WTC11 (cell line): ENCODE measurements around the gene GPALPP1. TPM values are rescaled to one million over a fixed set of nuclear protein-coding genes. Genes with fewer than 3 reads are reported as not detected.

Experiments
- ATAC-seq: fragments of 200-7000 bp; cut with Tn5 transposase; 2 replicates; pipeline ENCODE4 v1.10.0; 2021; ENCODE audit warnings: mild to moderate bottlenecking, moderate library complexity
- CTCF ChIA-PET: fragments of 300-600 bp; sonication (Branson Sonifier 250); formaldehyde crosslinking; loops from one replicate; lab custom pipeline; 2021; ENCODE audit warnings: antibody characterized with exemption; lab: Charles Lee
- POLR2A ChIA-PET: fragments of 350-600 bp; sonication (Branson Sonifier 250); formaldehyde crosslinking; loops from one replicate; lab custom pipeline; 2021; ENCODE audit warnings: antibody characterized with exemption; lab: Charles Lee
- DNase-seq: peaks from one replicate; pipeline ENCODE4 v3.0.0; 2021; ENCODE audit warnings: low spot score
- H3K27ac Mint-ChIP-seq: 2 replicates; pipeline ENCODE4 v1.8.0; 2021; ENCODE audit warnings: mixed read lengths
- H3K27me3 Mint-ChIP-seq: 2 replicates; pipeline ENCODE4 v1.8.0; 2021; ENCODE audit warnings: low read depth, mild to moderate bottlenecking, moderate library complexity, mixed read lengths
- H3K36me3 Mint-ChIP-seq: 2 replicates; pipeline ENCODE4 v1.8.0; 2021; ENCODE audit warnings: mixed read lengths
- H3K4me1 Mint-ChIP-seq: 2 replicates; pipeline ENCODE4 v1.8.0; 2022; ENCODE audit warnings: mixed read lengths
- H3K4me3 Mint-ChIP-seq: 2 replicates; pipeline ENCODE4 v1.8.0; 2021; ENCODE audit warnings: mild to moderate bottlenecking, moderate library complexity, mixed read lengths
- H3K9me3 Mint-ChIP-seq: 2 replicates; pipeline ENCODE4 v1.8.0; 2021; ENCODE audit warnings: mixed read lengths
- CBFB ChIP-seq: sonication (generic); formaldehyde crosslinking; IDR thresholded peaks from 2 replicates; pipeline ENCODE4 v1.8.1; 2022; ENCODE audit warnings: mild to moderate bottlenecking, low read depth, missing genetic modification reagents
- CREM ChIP-seq: sonication (generic); formaldehyde crosslinking; IDR thresholded peaks from 2 replicates; pipeline ENCODE4 v1.8.1; 2022; ENCODE audit warnings: mild to moderate bottlenecking, missing genetic modification reagents, moderate library complexity
- ESRRA ChIP-seq: sonication (generic); formaldehyde crosslinking; IDR thresholded peaks from 2 replicates; pipeline ENCODE4 v1.8.1; 2022; ENCODE audit warnings: mild to moderate bottlenecking, missing genetic modification reagents, borderline replicate concordance
- HMGA2 ChIP-seq: fragments of 250-450 bp; sonication (Bioruptor Pico); IDR thresholded peaks from 2 replicates; pipeline ENCODE4 v1.4.0; 2021; ENCODE audit warnings: mild to moderate bottlenecking, moderate library complexity
- JUN ChIP-seq: sonication (generic); formaldehyde crosslinking; IDR thresholded peaks from 2 replicates; pipeline ENCODE4 v1.8.0; 2023; ENCODE audit warnings: mild to moderate bottlenecking, missing genetic modification reagents
- NFE2L1 ChIP-seq: sonication (generic); formaldehyde crosslinking; IDR thresholded peaks from 2 replicates; pipeline ENCODE4 v1.8.1; 2023; ENCODE audit warnings: missing genetic modification reagents
- OVOL2 ChIP-seq: fragments of 250-450 bp; sonication (Bioruptor Pico); IDR thresholded peaks from 2 replicates; pipeline ENCODE4 v1.9.0; 2021; ENCODE audit warnings: mild to moderate bottlenecking, borderline replicate concordance
- PRRX2 ChIP-seq: fragments of 250-450 bp; sonication (Bioruptor Pico); IDR thresholded peaks from 2 replicates; pipeline ENCODE4 v1.8.0; 2021; ENCODE audit warnings: mild to moderate bottlenecking
- SOX15 ChIP-seq: fragments of 250-450 bp; sonication (Bioruptor Pico); IDR thresholded peaks from 2 replicates; pipeline ENCODE4 v1.9.0; 2021; ENCODE audit warnings: mild to moderate bottlenecking
- ZNF416 ChIP-seq: fragments of 250-450 bp; sonication (Bioruptor Pico); IDR thresholded peaks from 2 replicates; pipeline ENCODE4 v1.9.0; 2021; ENCODE audit warnings: mild to moderate bottlenecking, inconsistent platforms
- total RNA-seq: library from RNA; stranded (reverse); gene quantifications from 3 replicates; pipeline ENCODE4 v1.2.3, GENCODE V29; 2021
- TF ChIP-seq, protein P1 (sequence below): sonication (generic); formaldehyde crosslinking; IDR thresholded peaks from 2 replicates; pipeline ENCODE4 v1.8.1; 2022; ENCODE audit warnings: mild to moderate bottlenecking, moderate library complexity, missing genetic modification reagents
- TF ChIP-seq, protein P2 (sequence below): fragments of 200-600 bp; IDR thresholded peaks from 2 replicates; pipeline ENCODE4 v1.8.0; 2022; ENCODE audit warnings: antibody characterized with exemption
- TF ChIP-seq, protein P3 (sequence below): sonication (generic); formaldehyde crosslinking; IDR thresholded peaks from 2 replicates; pipeline ENCODE4 v1.8.1; 2022; ENCODE audit warnings: low read depth, missing genetic modification reagents, borderline replicate concordance

GPALPP1 gene
- total RNA-seq, 1 experiment from 2014 or later, result 28.9 TPM

DNA sequence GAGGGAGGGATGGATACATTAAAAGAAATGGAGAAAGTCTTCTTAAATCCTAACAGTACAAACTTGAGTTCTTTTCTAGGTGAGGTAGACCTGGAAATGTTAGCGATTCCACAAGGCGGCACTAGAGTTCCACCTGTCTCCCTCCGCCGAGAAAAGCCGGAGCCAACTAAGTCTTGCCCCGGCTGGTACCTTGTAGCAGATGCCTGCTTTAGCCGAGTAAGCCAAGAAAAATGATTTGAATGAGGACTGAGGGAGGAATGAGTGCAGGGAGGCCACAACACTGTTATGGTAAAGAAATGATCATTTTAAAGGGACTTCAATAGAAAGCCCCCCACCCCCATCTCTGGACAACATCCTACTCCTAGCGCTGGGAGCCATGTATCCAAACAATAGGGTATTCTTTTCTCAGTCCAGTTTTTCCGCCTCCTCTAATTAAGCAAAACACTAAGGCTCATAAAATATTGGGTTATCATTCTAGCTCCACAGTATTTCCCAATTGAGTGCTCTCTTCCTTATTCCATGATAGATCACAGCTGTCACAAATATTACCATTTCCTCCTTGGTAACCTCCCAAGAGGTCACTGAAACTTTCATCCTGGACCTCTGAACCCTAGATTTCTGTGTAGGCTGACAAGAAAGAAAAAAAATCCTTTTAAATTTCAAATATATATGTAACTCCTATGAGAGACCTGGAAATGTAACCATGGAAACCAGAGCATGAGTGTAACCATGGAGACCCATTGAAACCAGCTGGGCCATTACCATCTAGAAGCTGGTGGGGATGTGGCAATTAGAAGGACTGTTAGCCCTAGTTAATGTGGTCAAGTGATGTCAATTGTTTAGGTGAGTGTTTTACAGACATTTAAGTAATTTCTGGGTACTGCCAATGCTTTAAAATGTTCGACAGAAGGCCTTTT is 58.3 kb downstream of the GPALPP1 start:
- Mint-ChIP-seq H3K36me3 (no peaks in the 10 kb centered on the region), H3K27ac (peak overlapping the region; percentile 58; the same call in 1 of the 2 replicates), H3K27me3 (no peaks in the 10 kb centered on the region), H3K4me1 (peaks cover 16% of the 10 kb centered on the region), H3K9me3 (no peaks in the 10 kb centered on the region), H3K4me3 (peak overlapping the region; percentile 82)
- ATAC-seq (peak; percentile 90), DNase-seq (peak; percentile 78)
- TF ChIP-seq, protein P1, sequence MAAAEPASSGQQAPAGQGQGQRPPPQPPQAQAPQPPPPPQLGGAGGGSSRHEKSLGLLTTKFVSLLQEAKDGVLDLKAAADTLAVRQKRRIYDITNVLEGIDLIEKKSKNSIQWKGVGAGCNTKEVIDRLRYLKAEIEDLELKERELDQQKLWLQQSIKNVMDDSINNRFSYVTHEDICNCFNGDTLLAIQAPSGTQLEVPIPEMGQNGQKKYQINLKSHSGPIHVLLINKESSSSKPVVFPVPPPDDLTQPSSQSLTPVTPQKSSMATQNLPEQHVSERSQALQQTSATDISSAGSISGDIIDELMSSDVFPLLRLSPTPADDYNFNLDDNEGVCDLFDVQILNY, result no peak
- TF ChIP-seq, protein P2, sequence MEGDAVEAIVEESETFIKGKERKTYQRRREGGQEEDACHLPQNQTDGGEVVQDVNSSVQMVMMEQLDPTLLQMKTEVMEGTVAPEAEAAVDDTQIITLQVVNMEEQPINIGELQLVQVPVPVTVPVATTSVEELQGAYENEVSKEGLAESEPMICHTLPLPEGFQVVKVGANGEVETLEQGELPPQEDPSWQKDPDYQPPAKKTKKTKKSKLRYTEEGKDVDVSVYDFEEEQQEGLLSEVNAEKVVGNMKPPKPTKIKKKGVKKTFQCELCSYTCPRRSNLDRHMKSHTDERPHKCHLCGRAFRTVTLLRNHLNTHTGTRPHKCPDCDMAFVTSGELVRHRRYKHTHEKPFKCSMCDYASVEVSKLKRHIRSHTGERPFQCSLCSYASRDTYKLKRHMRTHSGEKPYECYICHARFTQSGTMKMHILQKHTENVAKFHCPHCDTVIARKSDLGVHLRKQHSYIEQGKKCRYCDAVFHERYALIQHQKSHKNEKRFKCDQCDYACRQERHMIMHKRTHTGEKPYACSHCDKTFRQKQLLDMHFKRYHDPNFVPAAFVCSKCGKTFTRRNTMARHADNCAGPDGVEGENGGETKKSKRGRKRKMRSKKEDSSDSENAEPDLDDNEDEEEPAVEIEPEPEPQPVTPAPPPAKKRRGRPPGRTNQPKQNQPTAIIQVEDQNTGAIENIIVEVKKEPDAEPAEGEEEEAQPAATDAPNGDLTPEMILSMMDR, result peak; percentile 71
- POLR2A ChIA-PET, result no interaction called here
- CTCF ChIA-PET, result interaction anchor here (0.7 to 3.1 kb wide), 18 partner anchors 10 to 293 kb away, joined by 3 to 67 read pairs (median 7); partner anchors contain the start of gene TPT1

DNA sequence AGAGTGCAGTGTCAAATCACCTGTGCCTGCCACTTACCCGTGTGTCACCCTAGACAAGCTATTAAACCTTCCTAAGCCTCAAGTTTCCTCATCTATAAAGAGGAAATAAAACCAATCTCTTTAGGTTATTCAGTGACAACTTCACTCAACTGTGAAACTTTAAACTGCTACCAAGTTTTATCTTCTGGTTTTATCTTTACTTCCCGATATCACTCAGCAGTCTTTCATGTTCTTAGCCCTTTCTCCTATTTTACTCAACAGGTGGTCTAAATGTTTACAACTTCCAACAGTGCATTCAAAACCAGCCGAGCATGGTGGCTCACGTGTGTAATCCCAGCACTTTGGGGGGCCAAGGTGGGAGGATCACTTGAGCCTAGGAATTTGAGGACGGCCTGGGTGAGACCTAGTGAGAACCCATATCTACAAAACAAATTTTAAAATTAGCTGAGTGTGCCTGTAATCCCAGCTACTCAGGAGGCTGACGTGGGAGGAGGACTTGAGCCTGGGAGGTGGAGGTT is 59.6 kb downstream of the GPALPP1 start:
- Mint-ChIP-seq H3K36me3 (no peaks in the 10 kb centered on the region), H3K27me3 (no peaks in the 10 kb centered on the region), H3K4me3 (no peak overlapping the region), H3K4me1 (peaks cover 16% of the 10 kb centered on the region)
- no peak for TF ChIP-seq ESRRA (CRISPR knock-in tag)
- TF ChIP-seq, all 79 proteins: peak for 0
- ChIA-PET CTCF (interaction anchor here (3.1 kb wide), 1 partner anchor 232 kb away, joined by 13 read pairs; no protein-coding TSS in a partner anchor), POLR2A (no interaction called here)
- ATAC-seq, result no peak
- H3K27ac Mint-ChIP-seq, result no peak overlapping the region
- H3K9me3 Mint-ChIP-seq, result no peaks in the 10 kb centered on the region
- DNase-seq, result no peak

DNA sequence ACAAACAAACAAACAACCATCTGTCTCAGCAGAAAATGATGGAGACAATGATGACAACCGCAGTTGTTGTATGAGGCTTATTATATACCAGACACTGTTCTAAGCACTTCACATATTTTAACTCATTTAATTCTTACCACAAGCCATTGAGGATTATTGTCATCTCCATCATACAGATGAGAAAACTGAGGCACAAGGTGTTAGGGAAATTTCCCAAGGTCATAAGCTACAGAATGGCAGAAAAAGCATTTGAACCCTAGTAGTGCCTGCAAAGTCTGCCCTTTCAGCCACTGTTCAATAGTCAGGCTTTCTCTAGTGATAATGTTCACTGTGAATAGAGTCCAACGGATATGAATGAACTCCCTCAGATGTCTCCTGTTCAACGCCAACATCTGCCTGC is 60.1 kb downstream of the GPALPP1 start:
- DNase-seq (no peak), ATAC-seq (no peak)
- ChIA-PET POLR2A (no interaction called here), CTCF (interaction anchor here (3.1 kb wide), 1 partner anchor 231 kb away, joined by 13 read pairs; no protein-coding TSS in a partner anchor)
- TF ChIP-seq ZNF416 (CRISPR knock-in tag) (no peak), PRRX2 (CRISPR knock-in tag) (no peak), CBFB (CRISPR knock-in tag) (no peak), OVOL2 (CRISPR knock-in tag) (no peak), NFE2L1 (no peak), ESRRA (CRISPR knock-in tag) (no peak), HMGA2 (no peak), SOX15 (CRISPR knock-in tag) (no peak), JUN (CRISPR knock-in tag) (no peak), CREM (CRISPR knock-in tag) (no peak)
- TF ChIP-seq, protein P3, sequence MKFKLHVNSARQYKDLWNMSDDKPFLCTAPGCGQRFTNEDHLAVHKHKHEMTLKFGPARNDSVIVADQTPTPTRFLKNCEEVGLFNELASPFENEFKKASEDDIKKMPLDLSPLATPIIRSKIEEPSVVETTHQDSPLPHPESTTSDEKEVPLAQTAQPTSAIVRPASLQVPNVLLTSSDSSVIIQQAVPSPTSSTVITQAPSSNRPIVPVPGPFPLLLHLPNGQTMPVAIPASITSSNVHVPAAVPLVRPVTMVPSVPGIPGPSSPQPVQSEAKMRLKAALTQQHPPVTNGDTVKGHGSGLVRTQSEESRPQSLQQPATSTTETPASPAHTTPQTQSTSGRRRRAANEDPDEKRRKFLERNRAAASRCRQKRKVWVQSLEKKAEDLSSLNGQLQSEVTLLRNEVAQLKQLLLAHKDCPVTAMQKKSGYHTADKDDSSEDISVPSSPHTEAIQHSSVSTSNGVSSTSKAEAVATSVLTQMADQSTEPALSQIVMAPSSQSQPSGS (CRISPR knock-in tag), result no peak
- TF ChIP-seq, protein P1, result no peak
- H3K4me1 Mint-ChIP-seq, result peaks cover 16% of the 10 kb centered on the region
- H3K27me3 Mint-ChIP-seq, result no peaks in the 10 kb centered on the region
- no peaks in the 10 kb centered on the region for H3K36me3 Mint-ChIP-seq
- no peak overlapping the region for H3K27ac Mint-ChIP-seq
- H3K4me3 Mint-ChIP-seq, result no peak overlapping the region
- no peaks in the 10 kb centered on the region for H3K9me3 Mint-ChIP-seq
